Esophagus squamous epithelium (tissue), 4 donors: Measurements from ENCODE around the gene MDFI.

Source experiments
- POLR2A ChIP-seq, 4 donors: fragments of 450-650 bp; IDR thresholded peaks; one replicate each; pipeline ENCODE4 v1.6.1; 2017; ENCODE audit warnings: antibody characterized with exemption in 4 of 4, mild to moderate bottlenecking in 4 of 4, moderate library complexity in 3 of 4
- TF ChIP-seq, protein P1 (sequence below), 6 experiments: fragments of 450-650 bp in 4 of 6; fragments of 200-600 bp in 2 of 6; sonication (generic) in 2 of 6; IDR thresholded peaks; one replicate each; pipeline ENCODE4 v1.5.1; 2016 to 2019; ENCODE audit warnings: antibody characterized with exemption in 6 of 6, mild to moderate bottlenecking in 4 of 6, moderate library complexity in 4 of 6

GRCh38 chr6:41607036-41607435 is 31.2 kb upstream of the MDFI start:
- TF ChIP-seq, protein P1, sequence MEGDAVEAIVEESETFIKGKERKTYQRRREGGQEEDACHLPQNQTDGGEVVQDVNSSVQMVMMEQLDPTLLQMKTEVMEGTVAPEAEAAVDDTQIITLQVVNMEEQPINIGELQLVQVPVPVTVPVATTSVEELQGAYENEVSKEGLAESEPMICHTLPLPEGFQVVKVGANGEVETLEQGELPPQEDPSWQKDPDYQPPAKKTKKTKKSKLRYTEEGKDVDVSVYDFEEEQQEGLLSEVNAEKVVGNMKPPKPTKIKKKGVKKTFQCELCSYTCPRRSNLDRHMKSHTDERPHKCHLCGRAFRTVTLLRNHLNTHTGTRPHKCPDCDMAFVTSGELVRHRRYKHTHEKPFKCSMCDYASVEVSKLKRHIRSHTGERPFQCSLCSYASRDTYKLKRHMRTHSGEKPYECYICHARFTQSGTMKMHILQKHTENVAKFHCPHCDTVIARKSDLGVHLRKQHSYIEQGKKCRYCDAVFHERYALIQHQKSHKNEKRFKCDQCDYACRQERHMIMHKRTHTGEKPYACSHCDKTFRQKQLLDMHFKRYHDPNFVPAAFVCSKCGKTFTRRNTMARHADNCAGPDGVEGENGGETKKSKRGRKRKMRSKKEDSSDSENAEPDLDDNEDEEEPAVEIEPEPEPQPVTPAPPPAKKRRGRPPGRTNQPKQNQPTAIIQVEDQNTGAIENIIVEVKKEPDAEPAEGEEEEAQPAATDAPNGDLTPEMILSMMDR (IDR thresholded peaks at IDR 0.05) = no peak
- TF ChIP-seq POLR2A (IDR thresholded peaks at IDR 0.05) = no peak
